ENCODE results near the gene OAS2.

OAS2 gene

GRCh38 chr12:113060336-113060960, 82.1 kb downstream of the OAS2 start:
- no peak for DNase-seq

DNA sequence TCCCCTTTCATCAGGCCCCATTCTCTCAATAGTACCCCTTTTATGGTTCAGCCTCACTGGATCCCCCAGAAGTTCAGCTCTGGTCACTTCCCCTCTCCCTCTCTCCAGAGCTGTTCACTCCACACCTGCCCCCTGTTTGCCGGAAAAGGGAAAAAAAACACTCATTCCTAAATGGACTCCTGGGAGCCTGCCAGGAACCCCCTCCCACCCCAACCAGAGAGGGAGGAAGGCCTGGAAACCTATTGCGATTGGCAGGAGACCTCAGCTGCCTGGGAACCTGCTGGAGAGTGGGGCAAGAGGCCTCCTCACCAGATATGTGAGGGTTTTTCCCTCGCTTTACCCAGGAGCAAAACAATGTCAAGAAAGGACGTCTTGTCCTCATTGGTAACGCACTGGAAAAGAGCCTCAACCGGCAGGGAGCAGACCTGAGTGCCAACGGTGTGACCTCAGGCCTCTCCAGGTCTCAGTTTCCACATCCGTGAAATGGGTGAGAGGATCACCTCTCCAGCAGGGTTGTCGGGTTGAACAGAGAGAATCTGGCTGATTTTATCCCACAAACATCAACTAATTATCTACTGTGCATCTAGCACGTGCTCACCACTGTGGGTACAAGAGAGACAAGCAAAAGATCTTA, 82.9 kb downstream of the OAS2 start:
- DNase-seq, result no peak

Measured in NCI-H510A treated with DMSO at 0.1 percent for 48 hours (cell line).